Measurements from ENCODE around the gene WDR43.

The WDR43 gene

DNA sequence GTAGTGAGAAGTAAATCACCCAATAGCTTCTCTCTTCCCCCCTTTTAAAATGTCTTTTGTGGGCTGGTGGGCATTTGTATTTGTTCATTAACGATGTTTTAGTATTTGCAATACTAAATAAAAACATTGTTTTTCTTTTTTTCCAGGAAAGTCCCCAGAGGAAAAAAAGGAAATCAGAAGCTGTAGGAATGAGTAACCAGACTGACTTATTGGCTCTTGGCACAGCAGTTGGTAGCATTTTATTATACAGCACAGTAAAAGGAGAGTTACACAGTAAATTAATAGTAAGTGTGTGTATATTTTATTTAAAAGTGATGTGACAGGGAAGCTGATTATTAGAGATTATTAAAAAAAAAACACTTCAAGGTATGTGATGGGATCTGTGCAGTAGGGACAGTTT, 7.4 kb downstream of the WDR43 start:
- TF ChIP-seq, protein P1, sequence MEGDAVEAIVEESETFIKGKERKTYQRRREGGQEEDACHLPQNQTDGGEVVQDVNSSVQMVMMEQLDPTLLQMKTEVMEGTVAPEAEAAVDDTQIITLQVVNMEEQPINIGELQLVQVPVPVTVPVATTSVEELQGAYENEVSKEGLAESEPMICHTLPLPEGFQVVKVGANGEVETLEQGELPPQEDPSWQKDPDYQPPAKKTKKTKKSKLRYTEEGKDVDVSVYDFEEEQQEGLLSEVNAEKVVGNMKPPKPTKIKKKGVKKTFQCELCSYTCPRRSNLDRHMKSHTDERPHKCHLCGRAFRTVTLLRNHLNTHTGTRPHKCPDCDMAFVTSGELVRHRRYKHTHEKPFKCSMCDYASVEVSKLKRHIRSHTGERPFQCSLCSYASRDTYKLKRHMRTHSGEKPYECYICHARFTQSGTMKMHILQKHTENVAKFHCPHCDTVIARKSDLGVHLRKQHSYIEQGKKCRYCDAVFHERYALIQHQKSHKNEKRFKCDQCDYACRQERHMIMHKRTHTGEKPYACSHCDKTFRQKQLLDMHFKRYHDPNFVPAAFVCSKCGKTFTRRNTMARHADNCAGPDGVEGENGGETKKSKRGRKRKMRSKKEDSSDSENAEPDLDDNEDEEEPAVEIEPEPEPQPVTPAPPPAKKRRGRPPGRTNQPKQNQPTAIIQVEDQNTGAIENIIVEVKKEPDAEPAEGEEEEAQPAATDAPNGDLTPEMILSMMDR (IDR thresholded peaks at IDR 0.05; ENCODE audit: control insufficient read depth, extremely low read depth, insufficient read depth) = no peak
- H3K4me3 ChIP-seq (ENCODE audit: low read depth, low read length) = no peak overlapping the region
- no peak for DNase-seq (ENCODE audit: low read depth)

GRCh38 chr2:28902584-28902983, 8.1 kb downstream of the WDR43 start:
- DNase-seq (ENCODE audit: low read depth) = no peak
- TF ChIP-seq, protein P1 (IDR thresholded peaks at IDR 0.05; ENCODE audit: control insufficient read depth, extremely low read depth, insufficient read depth) = no peak
- no peak overlapping the region for H3K4me3 ChIP-seq (ENCODE audit: low read depth, low read length)

DNA sequence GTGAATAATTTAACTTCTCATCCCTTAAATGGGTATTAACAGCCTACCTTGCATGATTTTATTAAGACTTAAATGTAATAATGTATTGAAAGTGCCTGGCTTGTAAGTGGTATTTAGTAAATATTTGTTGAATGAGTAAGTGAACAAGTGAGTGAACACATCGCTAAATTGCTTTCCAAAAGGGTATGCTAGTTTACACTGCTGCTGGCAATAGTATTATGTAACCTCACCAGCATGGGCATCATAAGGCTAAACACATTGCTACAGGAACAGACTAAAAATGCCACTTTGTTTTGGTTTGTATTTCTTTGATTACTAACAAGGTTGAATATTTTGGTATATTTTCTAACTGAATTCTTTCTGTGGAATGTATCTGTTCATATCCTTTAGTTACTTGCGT, 9.8 kb downstream of the WDR43 start:
- no peak overlapping the region for H3K4me3 ChIP-seq (ENCODE audit: low read depth, low read length)
- DNase-seq (ENCODE audit: low read depth) = no peak
- TF ChIP-seq, protein P1 (IDR thresholded peaks at IDR 0.05; ENCODE audit: control insufficient read depth, extremely low read depth, insufficient read depth) = no peak

DNA sequence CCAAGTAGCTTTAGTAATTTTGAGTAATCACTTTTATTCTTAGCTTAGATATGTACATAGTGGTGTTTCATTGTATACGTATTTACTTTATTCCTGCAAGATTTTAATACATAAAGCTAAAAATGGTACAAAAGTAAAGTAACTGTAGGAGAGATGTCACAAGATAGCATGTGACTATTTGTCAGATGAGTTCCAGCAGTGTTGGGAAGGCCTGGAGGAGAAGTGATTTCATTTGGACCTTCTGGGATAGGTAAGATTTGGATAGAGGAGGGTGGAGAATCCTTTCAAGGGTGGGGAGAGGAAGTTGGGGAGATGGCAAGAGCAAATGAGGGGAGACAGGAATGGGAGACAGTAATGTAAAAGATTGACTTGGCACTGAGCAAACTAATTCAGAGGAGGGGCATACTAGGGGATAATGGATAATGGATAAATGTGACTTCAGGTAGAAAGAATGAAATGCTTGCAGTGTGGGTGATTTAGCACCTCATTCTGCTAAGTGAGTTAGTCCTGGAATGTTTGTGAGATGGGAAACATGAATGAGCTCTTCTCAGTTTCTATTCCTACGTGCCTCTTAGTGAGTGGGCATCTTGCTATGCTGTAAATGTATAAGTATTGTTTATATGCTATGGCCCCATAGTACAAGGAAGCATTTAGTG, 10.5 kb downstream of the WDR43 start:
- TF ChIP-seq, protein P1 (IDR thresholded peaks at IDR 0.05; ENCODE audit: control insufficient read depth, extremely low read depth, insufficient read depth) = no peak
- DNase-seq (ENCODE audit: low read depth) = no peak
- H3K4me3 ChIP-seq (ENCODE audit: low read depth, low read length) = no peak overlapping the region

DNA sequence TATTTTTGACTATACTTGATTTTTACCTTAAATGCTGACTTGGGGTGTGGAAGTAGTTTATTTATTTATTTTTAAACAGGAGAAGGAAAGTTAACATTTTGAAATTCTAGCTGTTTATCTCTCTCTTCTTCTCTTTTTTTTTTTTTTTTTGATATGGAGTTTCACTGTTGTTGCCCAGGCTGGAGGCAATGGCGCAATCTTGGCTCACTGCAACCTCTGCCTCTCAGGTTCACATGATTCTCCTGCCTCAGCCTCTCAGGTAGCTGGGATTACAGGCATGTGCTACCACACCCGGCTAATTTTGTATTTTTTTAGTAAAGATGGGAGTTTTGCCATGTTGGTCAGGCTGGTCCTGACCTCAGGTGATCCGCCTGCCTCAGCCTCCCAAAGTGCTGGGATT, 11.1 kb downstream of the WDR43 start:
- TF ChIP-seq, protein P1 (IDR thresholded peaks at IDR 0.05; ENCODE audit: control insufficient read depth, extremely low read depth, insufficient read depth) = no peak
- DNase-seq (ENCODE audit: low read depth) = no peak
- H3K4me3 ChIP-seq (ENCODE audit: low read depth, low read length) = no peak overlapping the region

- no peak overlapping the region for H3K4me3 ChIP-seq (ENCODE audit: low read depth, low read length)
- no peak for DNase-seq (ENCODE audit: low read depth)
- TF ChIP-seq, protein P1 (IDR thresholded peaks at IDR 0.05; ENCODE audit: control insufficient read depth, extremely low read depth, insufficient read depth) = no peak
These were observed 11.9 kb downstream of the WDR43 start for GRCh38 chr2:28906376-28906775.

- TF ChIP-seq, protein P1 (IDR thresholded peaks at IDR 0.05; ENCODE audit: control insufficient read depth, extremely low read depth, insufficient read depth) = no peak
- no peak for DNase-seq (ENCODE audit: low read depth)
- H3K4me3 ChIP-seq (ENCODE audit: low read depth, low read length) = no peak overlapping the region
These were observed 12.4 kb downstream of the WDR43 start for GRCh38 chr2:28906821-28907220.
